Suprapubic skin (tissue), 4 donors: Measurements from ENCODE around the gene RXRA. TPM values are rescaled to one million over a fixed set of nuclear protein-coding genes. Genes with fewer than 3 reads are reported as not detected.

Source experiments
- DNase-seq, 2 donors: peaks; one replicate each; pipeline ENCODE4 v3.0.0-alpha.2; 2019; ENCODE audit warnings: low spot score in 2 of 2
- H3K27ac ChIP-seq: fragments of 200-600 bp; sonication (generic); one replicate; pipeline ENCODE4 v1.5.1; 2019
- H3K27me3 ChIP-seq: fragments of 200-600 bp; sonication (generic); one replicate; pipeline ENCODE4 v1.5.1; 2019
- H3K36me3 ChIP-seq: fragments of 200-600 bp; sonication (generic); one replicate; pipeline ENCODE4 v1.5.1; 2019
- H3K4me1 ChIP-seq: fragments of 200-600 bp; sonication (generic); one replicate; pipeline ENCODE4 v1.5.1; 2019
- H3K4me3 ChIP-seq: fragments of 200-600 bp; sonication (generic); one replicate; pipeline ENCODE4 v1.5.1; 2019; ENCODE audit warnings: mild to moderate bottlenecking
- H3K9me3 ChIP-seq: fragments of 200-600 bp; sonication (generic); one replicate; pipeline ENCODE4 v1.5.1; 2019
- CTCF ChIP-seq, 2 donors: fragments of 200-600 bp in 1 of 2; fragments of 450-650 bp in 1 of 2; sonication (generic) in 1 of 2; IDR thresholded peaks; one replicate each; pipeline ENCODE4 v1.5.1; 2016 to 2019; ENCODE audit warnings: antibody characterized with exemption in 2 of 2, mild to moderate bottlenecking in 1 of 2, moderate library complexity in 1 of 2
- EP300 ChIP-seq: sonication (generic); formaldehyde crosslinking; IDR thresholded peaks from one replicate; pipeline ENCODE4 v1.6.1; 2017; ENCODE audit warnings: antibody characterized with exemption
- POLR2A ChIP-seq, 2 donors: fragments of 450-650 bp; IDR thresholded peaks; one replicate each; pipeline ENCODE4 v1.6.1; 2017; ENCODE audit warnings: antibody characterized with exemption in 2 of 2, mild to moderate bottlenecking in 2 of 2, moderate library complexity in 2 of 2
- POLR2AphosphoS5 ChIP-seq, 3 donors: sonication (generic); formaldehyde crosslinking; IDR thresholded peaks; one replicate each; pipeline ENCODE4 v1.6.1; 2017; ENCODE audit warnings: antibody characterized with exemption in 3 of 3
- WGBS: methylation state at CpG from one replicate; pipeline ENCODE4 v1.1.5; 2018; 5-methylcytosine and 5-hydroxymethylcytosine counted together
- total RNA-seq, 4 donors: library from RNA; depleted of rRNA; stranded (reverse); fragments of >200 nt; gene quantifications; one replicate each; pipeline ENCODE4 v1.1.0, GENCODE V29; 2016

Gene RXRA
- total RNA-seq, 4 donors from 2014 or later, result 165 to 240 (median 185) TPM

DNA sequence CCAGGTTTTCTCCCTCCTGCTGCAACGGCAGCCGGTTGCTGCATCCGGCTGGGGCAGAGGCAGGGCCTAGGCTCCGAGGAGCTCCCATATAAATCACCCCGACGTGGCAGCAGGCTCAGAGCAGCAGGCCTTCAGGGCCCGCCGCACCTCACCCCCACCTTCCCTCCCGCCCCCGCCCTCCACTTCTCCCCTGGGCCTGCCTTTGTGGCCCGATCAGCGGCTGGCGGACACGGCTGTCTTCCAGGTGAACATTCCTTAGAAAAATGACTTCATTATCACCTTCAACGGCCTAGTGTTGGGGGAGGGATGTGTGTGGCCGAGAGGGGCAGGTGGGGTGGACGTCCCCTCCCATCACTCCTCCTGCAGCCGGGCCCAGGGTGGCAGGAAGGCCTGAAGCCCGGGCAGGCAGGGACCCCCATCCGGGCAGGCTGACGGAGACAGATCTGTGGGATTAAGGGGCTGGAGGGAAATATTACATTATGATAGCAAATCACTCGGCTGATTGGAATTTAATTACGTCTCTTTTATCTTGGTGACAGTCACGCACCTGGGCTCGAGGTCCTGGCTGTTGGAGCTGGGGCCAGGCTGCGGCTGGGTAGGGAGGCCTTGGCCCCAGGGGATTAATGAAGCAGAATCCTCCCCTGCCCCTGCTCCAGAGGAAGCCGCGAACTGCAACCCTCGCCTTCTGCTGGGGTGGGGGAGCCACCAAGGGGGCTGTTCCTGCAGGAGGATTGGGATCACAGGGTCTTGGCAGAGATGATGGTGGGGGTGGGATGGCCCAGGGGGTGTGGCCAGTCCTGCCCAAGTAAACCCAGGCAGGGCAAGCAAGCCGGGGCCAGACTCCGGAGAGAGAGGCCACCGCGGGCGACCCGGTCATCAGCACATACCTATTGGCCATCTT lies 38.4 kb upstream of the RXRA start:
- Histone ChIP-seq H3K36me3 (no peaks in the 10 kb centered on the region), H3K27ac (no peak overlapping the region), H3K27me3 (no peaks in the 10 kb centered on the region), H3K4me1 (peaks cover 37% of the 10 kb centered on the region), H3K4me3 (no peak overlapping the region), H3K9me3 (no peaks in the 10 kb centered on the region)
- 76% methylated on average over 18 of the region's 35 CpGs for WGBS
- DNase-seq, result no peak
- TF ChIP-seq EP300, result no peak
- no peak for TF ChIP-seq POLR2AphosphoS5 (IDR thresholded peaks at IDR 0.05)
- TF ChIP-seq POLR2A (IDR thresholded peaks at IDR 0.05), result no peak
- no peak for TF ChIP-seq CTCF (IDR thresholded peaks at IDR 0.05)

DNA sequence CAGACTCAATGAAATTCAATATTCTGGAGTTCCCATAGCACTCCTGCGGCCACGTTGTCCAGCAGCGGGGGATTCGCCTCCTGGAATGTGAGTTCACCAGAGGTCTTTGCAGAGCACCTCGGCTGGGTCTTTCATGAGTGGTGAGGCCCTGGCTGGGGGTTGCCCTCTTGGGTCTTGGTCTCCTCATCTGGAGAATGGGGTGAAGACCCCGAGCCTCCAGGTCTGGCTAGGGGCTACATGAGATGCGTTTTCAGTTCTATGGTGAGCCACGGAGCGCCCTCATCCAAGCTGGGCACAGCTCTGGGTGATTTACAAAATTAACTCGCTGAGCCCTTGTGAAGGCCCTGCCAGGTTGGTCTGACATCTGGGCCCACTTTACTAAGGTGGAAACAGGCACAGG lies 37.5 kb upstream of the RXRA start:
- peaks cover 37% of the 10 kb centered on the region for H3K4me1 ChIP-seq
- TF ChIP-seq POLR2A (IDR thresholded peaks at IDR 0.05) (no peak), POLR2AphosphoS5 (IDR thresholded peaks at IDR 0.05) (no peak), CTCF (IDR thresholded peaks at IDR 0.05) (no peak), EP300 (no peak)
- H3K36me3 ChIP-seq, result no peaks in the 10 kb centered on the region
- no peak overlapping the region for H3K4me3 ChIP-seq
- no peak for DNase-seq
- H3K27ac ChIP-seq, result no peak overlapping the region
- 92% methylated on average over 5 of the region's 10 CpGs for WGBS
- no peaks in the 10 kb centered on the region for H3K27me3 ChIP-seq
- H3K9me3 ChIP-seq, result no peaks in the 10 kb centered on the region

DNA sequence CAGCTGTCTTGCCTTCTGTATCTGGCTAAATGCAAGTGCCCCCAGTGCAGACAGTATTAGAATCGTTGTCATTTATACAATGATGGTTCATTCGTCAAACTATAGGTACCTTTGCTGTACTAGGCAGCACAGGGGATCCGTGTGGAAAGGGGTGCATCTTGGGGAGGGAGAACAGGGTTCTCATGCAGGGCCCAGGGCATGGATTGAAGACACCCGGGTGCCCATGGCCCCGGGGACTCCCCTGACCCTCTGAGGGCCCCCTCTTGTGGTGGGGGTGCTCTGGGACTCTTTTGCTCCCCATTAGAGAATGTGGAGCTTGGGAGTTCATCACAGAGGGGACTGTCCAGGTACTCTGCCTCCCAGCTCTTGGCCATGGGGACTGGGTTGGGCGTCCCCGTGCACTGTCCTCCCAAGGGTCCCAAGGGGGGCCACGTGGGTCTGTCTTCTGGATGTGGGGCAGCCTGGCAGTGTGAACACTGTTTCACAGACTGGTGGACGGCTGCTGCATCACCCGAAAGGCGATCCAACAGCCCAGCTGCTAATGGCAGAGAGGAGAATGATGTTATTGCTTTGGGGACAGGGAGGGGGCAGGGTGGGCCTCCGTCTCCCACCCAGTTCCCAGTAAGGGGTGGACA lies 36.9 kb upstream of the RXRA start:
- no peaks in the 10 kb centered on the region for H3K27me3 ChIP-seq
- H3K4me3 ChIP-seq, result no peak overlapping the region
- no peaks in the 10 kb centered on the region for H3K36me3 ChIP-seq
- no peak for DNase-seq
- WGBS, result 81% methylated on average over 7 of the region's 12 CpGs
- H3K4me1 ChIP-seq, result peaks cover 38% of the 10 kb centered on the region
- no peaks in the 10 kb centered on the region for H3K9me3 ChIP-seq
- no peak for TF ChIP-seq EP300
- no peak overlapping the region for H3K27ac ChIP-seq

- TF ChIP-seq POLR2A (IDR thresholded peaks at IDR 0.05), result no peak
- TF ChIP-seq CTCF (IDR thresholded peaks at IDR 0.05), result no peak
- DNase-seq, result no peak
- Histone ChIP-seq H3K4me1 (peaks cover 40% of the 10 kb centered on the region), H3K4me3 (no peak overlapping the region), H3K36me3 (no peaks in the 10 kb centered on the region), H3K9me3 (no peaks in the 10 kb centered on the region), H3K27ac (no peak overlapping the region), H3K27me3 (no peaks in the 10 kb centered on the region)
- 83% methylated on average over 11 of the region's 12 CpGs for WGBS
These were observed 35.4 kb upstream of the RXRA start for GRCh38 chr9:134290603-134291451.

DNA sequence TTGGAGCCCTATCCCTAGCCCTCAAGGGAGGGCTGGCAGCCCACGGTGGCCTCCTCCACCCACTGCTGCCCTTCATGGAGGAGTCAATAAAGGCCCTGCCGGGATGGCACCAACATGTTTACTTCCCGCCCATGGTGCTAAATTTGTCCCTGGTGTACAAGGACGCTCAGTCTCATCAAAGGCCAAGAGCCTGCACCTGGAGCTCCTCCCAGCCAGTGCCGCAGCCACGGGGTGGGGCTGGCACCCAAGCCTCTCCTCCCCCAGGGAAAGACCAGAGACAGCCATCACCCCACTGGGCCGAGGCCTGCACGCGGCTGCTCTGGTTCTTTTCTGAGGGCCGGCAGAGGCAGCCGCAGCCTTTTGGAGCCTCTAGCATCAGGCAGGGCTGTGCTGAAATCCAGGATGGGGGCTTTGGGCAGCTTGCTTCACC lies 34.8 kb upstream of the RXRA start:
- DNase-seq, result no peak
- Histone ChIP-seq H3K36me3 (no peaks in the 10 kb centered on the region), H3K4me3 (no peak overlapping the region), H3K27ac (no peak overlapping the region), H3K9me3 (no peaks in the 10 kb centered on the region), H3K4me1 (peaks cover 39% of the 10 kb centered on the region), H3K27me3 (no peaks in the 10 kb centered on the region)
- 62% methylated on average over 11 of the region's 11 CpGs for WGBS
- TF ChIP-seq POLR2AphosphoS5 (IDR thresholded peaks at IDR 0.05) (no peak), POLR2A (IDR thresholded peaks at IDR 0.05) (no peak), EP300 (no peak), CTCF (IDR thresholded peaks at IDR 0.05) (no peak)
